HEK293 (cell line): Measurements from ENCODE around the gene LRRC46.

Experiments used
- CTCF ChIA-PET: fragments of 350-600 bp; formaldehyde crosslinking; extraction: SDS; loops from one replicate; lab custom pipeline; 2021; ENCODE audit warnings: antibody characterized with exemption; lab: Yijun Ruan, JAX
- POLR2A ChIA-PET: fragments of 300-600 bp; formaldehyde crosslinking; extraction: SDS; loops from one replicate; lab custom pipeline; 2020; ENCODE audit warnings: antibody characterized with exemption, inconsistent platforms; lab: Yijun Ruan, JAX
- H3K27ac ChIP-seq: fragments of 200-500 bp; sonication (Bioruptor generic); 2 replicates; pipeline ENCODE4 v1.5.1; 2014; ENCODE audit warnings: low read depth, low read length, control low read depth, inconsistent platforms; ENCODE audit errors: extremely low read depth
- H3K36me3 ChIP-seq, 2 experiments: fragments of 200-500 bp in 1 of 2; sonication (Bioruptor generic) in 1 of 2; 1 replicate in 1 of 2; 2 replicates in 1 of 2; pipeline ENCODE4 v1.5.1; 2014 to 2017; ENCODE audit warnings: inconsistent platforms in 2 of 2, low read length in 2 of 2; ENCODE audit not compliant: control insufficient read depth in 2 of 2, insufficient read depth in 1 of 2
- H3K4me1 ChIP-seq: fragments of 200-500 bp; sonication (Bioruptor generic); 2 replicates; pipeline ENCODE4 v1.5.1; 2014; ENCODE audit warnings: mild to moderate bottlenecking, low read length, inconsistent platforms; ENCODE audit not compliant: control insufficient read depth, insufficient read depth
- H3K4me3 ChIP-seq: 2 replicates; pipeline ENCODE4 v1.5.1; 2011; ENCODE audit warnings: low read depth, mild to moderate bottlenecking, control low read depth, low read length, moderate library complexity
- H3K9me3 ChIP-seq: fragments of 200-500 bp; sonication (Bioruptor generic); 2 replicates; pipeline ENCODE4 v1.5.1; 2014; ENCODE audit warnings: low read depth, low read length, inconsistent platforms; ENCODE audit not compliant: control insufficient read depth, insufficient read depth
- CTCF ChIP-seq: fragments of 450-650 bp; formaldehyde crosslinking; IDR thresholded peaks from 2 replicates; pipeline ENCODE4 v1.5.1; 2016; ENCODE audit warnings: missing biosample characterization, missing genetic modification characterization
- OSR2 ChIP-seq: fragments of 450-650 bp; formaldehyde crosslinking; IDR thresholded peaks from 2 replicates; pipeline ENCODE4 v1.5.1; 2016; ENCODE audit warnings: missing biosample characterization, missing genetic modification characterization
- PRDM10 ChIP-seq: fragments of 450-650 bp; formaldehyde crosslinking; IDR thresholded peaks from 2 replicates; pipeline ENCODE4 v1.5.1; 2016; ENCODE audit warnings: missing biosample characterization, missing genetic modification characterization
- ZNF148 ChIP-seq: fragments of 450-650 bp; formaldehyde crosslinking; IDR thresholded peaks from 2 replicates; pipeline ENCODE4 v1.5.0; 2017; ENCODE audit warnings: missing biosample characterization, missing genetic modification characterization, borderline replicate concordance
- ZNF221 ChIP-seq: fragments of 450-650 bp; formaldehyde crosslinking; IDR thresholded peaks from 2 replicates; pipeline ENCODE4 v1.5.1; 2017; ENCODE audit warnings: missing biosample characterization, missing genetic modification characterization, borderline replicate concordance
- ZNF280D ChIP-seq: fragments of 450-650 bp; formaldehyde crosslinking; IDR thresholded peaks from 2 replicates; pipeline ENCODE4 v1.5.1; 2016; ENCODE audit warnings: missing biosample characterization, missing genetic modification characterization
- ZNF292 ChIP-seq: fragments of 450-650 bp; formaldehyde crosslinking; IDR thresholded peaks from 2 replicates; pipeline ENCODE4 v1.5.1; 2016; ENCODE audit warnings: low read depth, missing biosample characterization, missing genetic modification characterization, borderline replicate concordance
- ZNF639 ChIP-seq: fragments of 450-650 bp; formaldehyde crosslinking; IDR thresholded peaks from 2 replicates; pipeline ENCODE4 v1.5.1; 2016; ENCODE audit warnings: missing biosample characterization, missing genetic modification characterization
- ZNF830 ChIP-seq: fragments of 450-650 bp; IDR thresholded peaks from 2 replicates; pipeline ENCODE4 v1.5.0; 2018; ENCODE audit warnings: missing biosample characterization, missing genetic modification characterization, low read depth, mild to moderate bottlenecking, moderate library complexity

Gene LRRC46

GRCh38 chr17:47878203-47879027 is 46.9 kb downstream of the LRRC46 start:
- CTCF ChIA-PET, result interaction anchor here (0.6 to 18.5 kb wide), 3 partner anchors 12 to 415 kb away, joined by 4 to 837 read pairs (median 35); partner anchors contain the start of genes SCRN2 and SP6
- TF ChIP-seq ZNF221 (tag by site-specific recombination), result no peak
- no peak for TF ChIP-seq ZNF292 (tag by site-specific recombination)
- no peak for TF ChIP-seq ZNF639 (tag by site-specific recombination)
- no peak for TF ChIP-seq ZNF148 (tag by site-specific recombination)
- TF ChIP-seq CTCF, result no peak
- TF ChIP-seq ZNF280D (tag by site-specific recombination), result no peak
- TF ChIP-seq PRDM10, result peak; percentile 55; the same call in 1 of the 2 replicates
- no peak for TF ChIP-seq ZNF830
- TF ChIP-seq OSR2 (tag by site-specific recombination), result no peak
- TF ChIP-seq, all 188 proteins: peak for 1
- POLR2A ChIA-PET, result no interaction called here

More at GRCh38 chr17:47878203-47879027, 46.9 kb downstream of the LRRC46 start:
- Histone ChIP-seq H3K27ac (no peak overlapping the region), H3K4me1 (no peaks in the 10 kb centered on the region; the same call in 1 of the 2 replicates), H3K36me3 (no peaks in the 10 kb centered on the region), H3K9me3 (no peaks in the 10 kb centered on the region), H3K4me3 (no peak overlapping the region)
